HuH-7.5 (cell line): Measurements from ENCODE around the gene CALR3.

Experiments used
- DNase-seq: peaks from one replicate; pipeline ENCODE4 v3.0.0; 2011; ENCODE audit warnings: low spot score

Gene CALR3

DNA sequence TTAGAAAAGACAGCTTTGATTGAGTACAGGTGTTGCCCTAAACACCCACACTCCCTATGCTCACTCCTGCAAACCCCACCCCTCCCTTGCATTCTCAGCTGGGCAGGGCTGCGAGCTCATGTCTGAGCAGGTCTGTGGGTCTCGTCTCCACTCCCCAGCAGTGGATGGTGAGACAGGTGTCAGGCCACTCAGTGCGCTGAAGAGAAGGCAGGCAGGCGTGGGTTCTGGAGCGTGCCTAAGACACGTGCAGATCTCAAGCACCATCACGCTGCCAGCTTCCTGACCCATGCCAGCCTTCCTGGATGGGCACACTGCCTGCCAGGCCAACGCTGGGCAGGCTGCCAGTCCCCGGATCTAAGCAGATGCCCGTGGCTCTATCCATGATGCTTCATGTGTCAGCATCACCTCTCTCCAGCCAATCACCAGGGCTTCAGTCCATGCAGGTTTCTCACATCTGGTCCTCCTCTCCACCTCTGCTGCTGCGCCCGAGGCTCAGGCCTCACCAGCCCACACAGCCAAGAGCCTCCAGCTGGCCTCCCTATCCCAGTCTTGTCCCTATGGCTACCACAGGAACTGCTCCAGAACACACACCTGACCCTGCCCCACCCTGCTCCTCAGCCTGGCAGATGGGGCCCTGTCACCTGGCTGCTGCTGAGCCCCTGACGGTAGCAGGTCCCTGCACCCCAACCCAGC lies 66.8 kb downstream of the CALR3 start:
- DNase-seq = no peak
